ENCODE measurements around the gene AP4M1. TPM values are rescaled to one million over a fixed set of nuclear protein-coding genes. Genes with fewer than 3 reads are reported as not detected.

Gene AP4M1
- total RNA-seq, 2 donors from 2014 or later: 26.3 to 31.5 TPM

GRCh38 chr7:100095704-100096103, 5.7 kb upstream of the AP4M1 start:
- H3K36me3 ChIP-seq (ENCODE audit: control insufficient read depth, insufficient read depth, low read length): peaks cover 94% of the 10 kb centered on the region
- peak overlapping the region; percentile 75 for H3K27ac Mint-ChIP-seq

GRCh38 chr7:100098913-100099312, 2.5 kb upstream of the AP4M1 start:
- peaks cover 17% of the 10 kb centered on the region for H3K4me1 Mint-ChIP-seq
- peaks cover 6% of the 10 kb centered on the region for H3K4me1 ChIP-seq (ENCODE audit: control insufficient read depth, insufficient read depth, low read length)
- 94 to 98% methylated on average over 8 to 10 of the region's 10 CpGs for WGBS, 2 experiments (ENCODE audit: insufficient coverage in 1 of 2, insufficient read length in 1 of 2)
- H3K27me3 ChIP-seq (ENCODE audit: control insufficient read depth, insufficient read depth, low read length, poor library complexity, severe bottlenecking): no peaks in the 10 kb centered on the region
- H3K36me3 ChIP-seq (ENCODE audit: control insufficient read depth, insufficient read depth, low read length): peaks cover 62% of the 10 kb centered on the region
- H3K9me3 ChIP-seq (ENCODE audit: control insufficient read depth, low read length): no peaks in the 10 kb centered on the region
- peaks cover 72% of the 10 kb centered on the region for H3K36me3 Mint-ChIP-seq (ENCODE audit: low read depth)
- peak overlapping the region; percentile 97 for H3K27ac Mint-ChIP-seq
- H3K27ac ChIP-seq (ENCODE audit: low read depth, low read length): no peak overlapping the region
- TF ChIP-seq CTCF (conservative IDR thresholded peaks at IDR 0.05): no peak
- H3K4me3 ChIP-seq (ENCODE audit: low read length): peak overlapping the region; percentile 92
- H3K9ac ChIP-seq (ENCODE audit: extremely low read depth, low read length, poor library complexity, severe bottlenecking): peak overlapping the region; percentile 100
- DNase-seq: no peak
- H3K4me3 Mint-ChIP-seq: peak overlapping the region; percentile 89
- H3K9me3 Mint-ChIP-seq: no peaks in the 10 kb centered on the region
- no peaks in the 10 kb centered on the region for H3K27me3 Mint-ChIP-seq (ENCODE audit: insufficient read depth)

More at GRCh38 chr7:100095704-100096103, 5.7 kb upstream of the AP4M1 start:
- Histone ChIP-seq H3K27me3 (ENCODE audit: control insufficient read depth, insufficient read depth, low read length, poor library complexity, severe bottlenecking) (no peaks in the 10 kb centered on the region), H3K9ac (ENCODE audit: extremely low read depth, low read length, poor library complexity, severe bottlenecking) (no peak overlapping the region), H3K4me1 (ENCODE audit: control insufficient read depth, insufficient read depth, low read length) (peaks cover 6% of the 10 kb centered on the region), H3K9me3 (ENCODE audit: control insufficient read depth, low read length) (no peaks in the 10 kb centered on the region), H3K4me3 (ENCODE audit: low read length) (no peak overlapping the region), H3K27ac (ENCODE audit: low read depth, low read length) (no peak overlapping the region)
- 96 to 100% methylated on average over 10 to 17 of the region's 17 CpGs for WGBS, 2 experiments (ENCODE audit: insufficient coverage in 1 of 2, insufficient read length in 1 of 2)
- Mint-ChIP-seq H3K27me3 (ENCODE audit: insufficient read depth) (no peaks in the 10 kb centered on the region), H3K4me3 (no peak overlapping the region), H3K4me1 (peaks cover 17% of the 10 kb centered on the region), H3K36me3 (ENCODE audit: low read depth) (peaks cover 93% of the 10 kb centered on the region), H3K9me3 (no peaks in the 10 kb centered on the region)
- TF ChIP-seq CTCF (conservative IDR thresholded peaks at IDR 0.05): no peak
- DNase-seq: no peak

- peaks cover 59% of the 10 kb centered on the region for H3K36me3 ChIP-seq (ENCODE audit: control insufficient read depth, insufficient read depth, low read length)
- no peak for TF ChIP-seq CTCF (conservative IDR thresholded peaks at IDR 0.05)
- Mint-ChIP-seq H3K4me3 (peak overlapping the region; percentile 89), H3K27ac (peak overlapping the region; percentile 97), H3K9me3 (no peaks in the 10 kb centered on the region), H3K4me1 (peaks cover 17% of the 10 kb centered on the region), H3K36me3 (ENCODE audit: low read depth) (peaks cover 70% of the 10 kb centered on the region), H3K27me3 (ENCODE audit: insufficient read depth) (no peaks in the 10 kb centered on the region)
- H3K9me3 ChIP-seq (ENCODE audit: control insufficient read depth, low read length): no peaks in the 10 kb centered on the region
- 90 to 91% methylated on average over 7 to 12 of the region's 12 CpGs for WGBS, 2 experiments (ENCODE audit: insufficient coverage in 1 of 2, insufficient read length in 1 of 2)
- H3K27me3 ChIP-seq (ENCODE audit: control insufficient read depth, insufficient read depth, low read length, poor library complexity, severe bottlenecking): no peaks in the 10 kb centered on the region
- H3K27ac ChIP-seq (ENCODE audit: low read depth, low read length): peak overlapping the region; percentile 26
- peaks cover 6% of the 10 kb centered on the region for H3K4me1 ChIP-seq (ENCODE audit: control insufficient read depth, insufficient read depth, low read length)
- no peak for DNase-seq
- H3K4me3 ChIP-seq (ENCODE audit: low read length): peak overlapping the region; percentile 92
- peak overlapping the region; percentile 100 for H3K9ac ChIP-seq (ENCODE audit: extremely low read depth, low read length, poor library complexity, severe bottlenecking)
These were observed 2.0 kb upstream of the AP4M1 start for GRCh38 chr7:100099452-100099851.
